ENCODE data around the gene DPF1.
A peak's percentile ranks its signal among the peaks of the same experiment; 100 is the strongest.
"Not testable (repeated sequence)": the region's sequence is repeated elsewhere in the genome, so short reads cannot be mapped to it uniquely, and the experiment has no call there.

The DPF1 gene

GRCh38 chr19:38230506-38231133 is 6.6 kb upstream of the DPF1 start:
- H3K36me3 Mint-ChIP-seq, H3K27ac Mint-ChIP-seq, H3K4me3 Mint-ChIP-seq, H3K9me3 Mint-ChIP-seq: not testable (repeated sequence)
- H3K4me1 Mint-ChIP-seq, result peaks cover 17% of the 10 kb centered on the region
- H3K27me3 Mint-ChIP-seq, result peaks cover 33% of the 10 kb centered on the region

- Mint-ChIP-seq H3K4me1 (peaks cover 18% of the 10 kb centered on the region), H3K9me3 (no peaks in the 10 kb centered on the region), H3K36me3 (no peaks in the 10 kb centered on the region), H3K4me3 (peak overlapping the region; percentile 19), H3K27me3 (peaks cover 37% of the 10 kb centered on the region), H3K27ac (no peak overlapping the region)
Measured at GRCh38 chr19:38229585-38230073, 5.6 kb upstream of the DPF1 start.

- Mint-ChIP-seq H3K9me3 (no peaks in the 10 kb centered on the region), H3K27me3 (peaks cover 40% of the 10 kb centered on the region), H3K4me1 (peaks cover 23% of the 10 kb centered on the region), H3K36me3 (no peaks in the 10 kb centered on the region), H3K4me3 (peak overlapping the region; percentile 49), H3K27ac (no peak overlapping the region)
Measured at GRCh38 chr19:38228491-38229439, 4.7 kb upstream of the DPF1 start.

GRCh38 chr19:38228005-38228377 is 4.0 kb upstream of the DPF1 start:
- H3K36me3 Mint-ChIP-seq, result no peaks in the 10 kb centered on the region
- no peak overlapping the region for H3K4me3 Mint-ChIP-seq
- H3K27me3 Mint-ChIP-seq, result peaks cover 45% of the 10 kb centered on the region
- H3K4me1 Mint-ChIP-seq, result peaks cover 30% of the 10 kb centered on the region
- H3K9me3 Mint-ChIP-seq, result no peaks in the 10 kb centered on the region
- H3K27ac Mint-ChIP-seq, result no peak overlapping the region

GRCh38 chr19:38227287-38228004 is 3.4 kb upstream of the DPF1 start:
- Mint-ChIP-seq H3K27me3 (peaks cover 46% of the 10 kb centered on the region), H3K4me3 (no peak overlapping the region), H3K9me3 (no peaks in the 10 kb centered on the region), H3K36me3 (no peaks in the 10 kb centered on the region), H3K27ac (peak overlapping the region; percentile 48), H3K4me1 (peaks cover 33% of the 10 kb centered on the region)

GRCh38 chr19:38224863-38225218 is 819 bp upstream of the DPF1 start:
- not testable (repeated sequence) for H3K4me3 Mint-ChIP-seq, H3K36me3 Mint-ChIP-seq, H3K9me3 Mint-ChIP-seq, H3K27ac Mint-ChIP-seq
- peaks cover 33% of the 10 kb centered on the region for H3K4me1 Mint-ChIP-seq
- H3K27me3 Mint-ChIP-seq, result peaks cover 43% of the 10 kb centered on the region

GRCh38 chr19:38223617-38224013 is 407 bp downstream of the DPF1 start:
- H3K27me3 Mint-ChIP-seq, result peaks cover 44% of the 10 kb centered on the region
- no peaks in the 10 kb centered on the region for H3K9me3 Mint-ChIP-seq
- H3K4me3 Mint-ChIP-seq, result peak overlapping the region; percentile 27
- H3K36me3 Mint-ChIP-seq, result no peaks in the 10 kb centered on the region
- peaks cover 29% of the 10 kb centered on the region for H3K4me1 Mint-ChIP-seq
- H3K27ac Mint-ChIP-seq, result no peak overlapping the region

- Mint-ChIP-seq H3K36me3 (no peaks in the 10 kb centered on the region), H3K4me3 (peak overlapping the region; percentile 27), H3K9me3 (no peaks in the 10 kb centered on the region), H3K27ac (no peak overlapping the region), H3K4me1 (peaks cover 29% of the 10 kb centered on the region), H3K27me3 (peaks cover 49% of the 10 kb centered on the region)
Measured at GRCh38 chr19:38223119-38223523, 901 bp downstream of the DPF1 start.

GRCh38 chr19:38221919-38222830 is 1.8 kb downstream of the DPF1 start:
- peaks cover 21% of the 10 kb centered on the region for H3K4me1 Mint-ChIP-seq
- peaks cover 46% of the 10 kb centered on the region for H3K27me3 Mint-ChIP-seq
- no peak overlapping the region for H3K27ac Mint-ChIP-seq
- no peak overlapping the region for H3K4me3 Mint-ChIP-seq
- H3K9me3 Mint-ChIP-seq, result no peaks in the 10 kb centered on the region
- H3K36me3 Mint-ChIP-seq, result no peaks in the 10 kb centered on the region

- Mint-ChIP-seq H3K27me3 (peaks cover 41% of the 10 kb centered on the region), H3K4me3 (no peak overlapping the region), H3K36me3 (no peaks in the 10 kb centered on the region), H3K4me1 (peaks cover 16% of the 10 kb centered on the region), H3K9me3 (no peaks in the 10 kb centered on the region), H3K27ac (no peak overlapping the region)
Measured at GRCh38 chr19:38221421-38221820, 2.6 kb downstream of the DPF1 start.

- Mint-ChIP-seq H3K27ac (no peak overlapping the region), H3K36me3 (no peaks in the 10 kb centered on the region), H3K4me3 (no peak overlapping the region), H3K9me3 (no peaks in the 10 kb centered on the region), H3K27me3 (peaks cover 38% of the 10 kb centered on the region), H3K4me1 (peaks cover 15% of the 10 kb centered on the region)
Measured at GRCh38 chr19:38219221-38219620, 4.8 kb downstream of the DPF1 start.

GRCh38 chr19:38218204-38218603 is 5.8 kb downstream of the DPF1 start:
- Mint-ChIP-seq H3K36me3 (no peaks in the 10 kb centered on the region), H3K4me3 (no peak overlapping the region), H3K27ac (no peak overlapping the region), H3K9me3 (no peaks in the 10 kb centered on the region), H3K27me3 (peaks cover 40% of the 10 kb centered on the region), H3K4me1 (peaks cover 15% of the 10 kb centered on the region)

GRCh38 chr19:38216785-38217641 is 7.0 kb downstream of the DPF1 start:
- Mint-ChIP-seq H3K9me3 (no peaks in the 10 kb centered on the region), H3K4me3 (no peak overlapping the region), H3K27ac (no peak overlapping the region), H3K27me3 (peaks cover 37% of the 10 kb centered on the region), H3K4me1 (peaks cover 10% of the 10 kb centered on the region), H3K36me3 (no peaks in the 10 kb centered on the region)

GRCh38 chr19:38213911-38214625 is 10.0 kb downstream of the DPF1 start:
- H3K36me3 Mint-ChIP-seq, result no peaks in the 10 kb centered on the region
- peak overlapping the region; percentile 8 for H3K4me3 Mint-ChIP-seq
- H3K27ac Mint-ChIP-seq, result peak overlapping the region; percentile 31
- H3K4me1 Mint-ChIP-seq, result peaks cover 22% of the 10 kb centered on the region
- peaks cover 36% of the 10 kb centered on the region for H3K27me3 Mint-ChIP-seq
- H3K9me3 Mint-ChIP-seq, result no peaks in the 10 kb centered on the region
